Kidney glomerular epithelial cell (primary cell): ENCODE results near the gene RAB4B.
"Not testable (repeated sequence)": the region's sequence is repeated elsewhere in the genome, so short reads cannot be mapped to it uniquely, and the experiment has no call there.

Source experiments
- DNase-seq: peaks from one replicate; lab custom pipeline; 2025; lab: John Stamatoyannopoulos, UW

The RAB4B gene

GRCh38 chr19:40777937-40778705, at the start of gene RAB4B:
RAB4B (plus strand) TSS chr19:40778247; CDS start chr19:40778376, 129 bp downstream.
- peak; percentile 99 for DNase-seq

DNA sequence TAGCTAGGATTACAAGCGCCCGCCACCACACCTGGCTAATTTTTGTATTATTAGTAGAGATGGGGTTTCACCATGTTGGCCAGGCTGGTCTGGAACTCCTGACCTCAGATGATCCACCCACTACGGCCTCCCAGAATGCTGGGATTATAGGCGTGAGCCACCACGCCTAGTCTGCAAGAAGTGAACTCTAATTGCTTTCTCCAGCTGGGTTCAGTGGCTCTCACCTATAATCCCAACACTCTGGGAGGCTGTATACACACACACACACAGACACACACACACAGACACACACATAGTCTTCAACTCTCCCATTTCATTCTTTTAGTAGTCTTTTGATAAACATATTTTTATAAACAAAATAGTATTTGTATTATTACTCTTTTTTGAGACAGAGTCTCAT, 48.0 kb upstream of the RAB4B start:
- DNase-seq, result not testable (repeated sequence)

DNA sequence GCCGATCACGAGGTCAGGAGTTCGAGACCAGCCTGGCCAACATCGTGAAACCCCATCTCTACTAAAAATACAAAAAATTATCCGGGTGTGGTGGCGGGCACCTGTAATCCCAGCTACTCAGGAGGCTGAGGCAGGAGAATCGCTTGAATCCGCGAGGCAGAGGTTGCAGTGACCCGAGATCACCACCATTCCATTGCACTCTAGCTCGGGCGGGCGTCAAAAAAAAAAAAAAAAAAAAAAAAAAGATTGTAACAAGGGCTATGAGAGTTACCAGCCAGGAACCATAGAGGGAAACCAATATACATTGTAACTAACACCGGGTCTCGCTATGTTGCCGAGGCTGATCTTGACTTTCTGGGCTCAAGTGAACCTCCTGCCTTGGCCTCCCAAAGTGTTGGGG, 45.7 kb upstream of the RAB4B start:
- DNase-seq, result not testable (repeated sequence)

DNA sequence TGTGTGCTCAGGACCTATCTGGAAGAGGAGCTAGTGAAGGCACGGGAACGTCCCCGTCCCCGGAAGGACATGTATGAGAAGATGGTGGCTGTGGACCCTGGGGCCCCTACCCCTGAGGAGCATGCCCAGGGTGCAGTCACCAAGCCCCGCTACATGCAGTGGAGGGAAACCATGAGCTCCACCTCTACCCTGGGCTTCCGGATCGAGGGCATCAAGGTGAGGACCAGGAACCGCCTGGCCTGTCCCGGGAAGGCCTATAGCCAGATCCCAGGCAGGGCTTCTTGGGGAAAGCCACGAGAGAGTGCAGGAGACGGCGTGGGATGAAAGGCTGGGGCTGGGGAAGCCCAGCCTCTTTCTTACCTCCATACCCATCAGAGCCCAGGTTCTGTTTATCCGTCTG, 44.9 kb upstream of the RAB4B start:
- DNase-seq, result no peak

DNA sequence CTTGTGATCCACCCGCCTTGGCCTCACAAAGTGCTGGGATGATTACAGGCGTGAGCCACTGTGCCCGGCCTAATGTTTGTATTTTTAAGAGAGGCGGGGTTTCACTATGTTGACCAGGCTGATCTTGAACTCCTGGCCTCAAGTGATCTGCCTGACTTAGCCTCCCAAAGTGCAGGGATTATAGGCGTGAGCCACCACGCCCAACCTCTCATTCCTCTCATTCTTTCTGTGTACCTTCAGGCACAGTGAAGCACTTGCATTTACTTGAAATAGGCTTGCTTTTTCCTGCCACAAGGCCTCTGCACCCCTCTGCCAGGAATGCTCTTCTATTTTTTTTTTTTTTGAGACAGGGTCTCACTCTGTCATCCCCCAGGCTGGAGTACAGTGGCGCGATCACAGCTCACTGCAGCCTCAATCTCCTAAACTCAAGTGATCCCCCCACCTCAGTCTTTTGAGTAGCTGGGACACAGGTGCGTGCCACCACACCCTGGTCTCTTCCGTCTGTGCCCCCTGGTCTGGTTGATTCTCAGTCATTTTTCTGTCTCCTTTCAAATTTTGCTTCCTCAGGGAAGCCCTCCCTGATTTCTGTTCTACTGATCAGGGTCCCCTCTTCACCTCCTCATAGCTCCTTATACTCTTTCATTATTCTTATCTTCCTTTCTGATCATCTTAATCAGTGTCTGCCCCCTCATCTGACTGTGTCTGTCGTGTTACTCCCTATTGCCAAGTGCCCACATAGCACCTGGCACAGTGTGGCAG, 42.9 kb upstream of the RAB4B start:
- no peak for DNase-seq

DNA sequence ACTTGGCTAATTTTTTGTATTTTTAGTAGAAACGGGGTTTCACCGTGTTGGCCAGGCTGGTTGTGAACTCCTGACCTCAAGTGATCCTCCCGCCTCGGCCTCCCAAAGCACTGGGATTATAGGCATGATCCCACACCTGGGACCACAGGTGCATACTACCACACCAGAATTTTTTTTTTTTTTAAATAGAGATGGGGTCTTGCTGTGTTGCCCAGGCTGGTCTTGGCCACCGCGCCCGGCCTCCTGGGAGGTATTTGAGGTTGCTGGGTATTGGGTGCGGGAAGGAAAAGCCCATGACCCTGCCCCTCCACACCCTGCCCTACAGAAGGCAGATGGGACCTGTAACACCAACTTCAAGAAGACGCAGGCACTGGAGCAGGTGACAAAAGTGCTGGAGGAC, 41.4 kb upstream of the RAB4B start:
- DNase-seq, result no peak

- DNase-seq, result no peak
Measured at GRCh38 chr19:40737102-40737644, 40.9 kb upstream of the RAB4B start.

DNA sequence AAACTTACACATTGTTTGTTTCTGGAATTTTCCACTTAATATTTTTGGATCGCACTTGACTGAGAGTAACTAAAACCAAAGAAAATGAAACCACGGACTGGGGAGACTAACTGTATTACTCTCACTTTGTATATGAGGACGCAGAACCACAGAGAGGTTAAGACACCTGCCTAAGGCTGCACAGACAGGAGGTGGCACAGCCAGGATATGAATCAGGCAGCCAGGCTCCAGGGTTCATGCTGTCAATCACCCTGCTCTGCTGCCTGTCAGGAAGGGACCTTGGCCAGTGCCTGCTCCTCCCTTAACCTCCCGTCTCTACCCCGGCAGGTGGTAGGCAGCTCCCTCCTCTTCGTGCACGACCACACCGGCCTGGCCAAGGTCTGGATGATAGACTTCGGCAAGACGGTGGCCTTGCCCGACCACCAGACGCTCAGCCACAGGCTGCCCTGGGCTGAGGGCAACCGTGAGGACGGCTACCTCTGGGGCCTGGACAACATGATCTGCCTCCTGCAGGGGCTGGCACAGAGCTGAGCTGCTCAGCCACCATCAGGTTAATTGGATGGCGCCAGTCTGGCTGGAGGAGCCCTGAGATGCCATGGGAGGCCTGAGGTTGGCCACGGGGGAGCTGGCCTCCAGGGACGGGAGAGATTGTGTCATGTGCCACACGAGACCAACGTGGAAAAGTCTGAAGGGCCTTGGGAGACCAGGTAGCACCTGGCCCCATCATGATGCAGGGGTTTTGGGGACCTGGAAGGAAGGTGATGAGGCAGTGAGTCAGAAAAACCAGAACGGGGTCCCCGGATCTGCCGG, 38.8 kb upstream of the RAB4B start:
- DNase-seq, result no peak

- no peak for DNase-seq
Measured at GRCh38 chr19:40739871-40740703, 38.0 kb upstream of the RAB4B start.

GRCh38 chr19:40740747-40741146, 37.3 kb upstream of the RAB4B start:
- no peak for DNase-seq

DNA sequence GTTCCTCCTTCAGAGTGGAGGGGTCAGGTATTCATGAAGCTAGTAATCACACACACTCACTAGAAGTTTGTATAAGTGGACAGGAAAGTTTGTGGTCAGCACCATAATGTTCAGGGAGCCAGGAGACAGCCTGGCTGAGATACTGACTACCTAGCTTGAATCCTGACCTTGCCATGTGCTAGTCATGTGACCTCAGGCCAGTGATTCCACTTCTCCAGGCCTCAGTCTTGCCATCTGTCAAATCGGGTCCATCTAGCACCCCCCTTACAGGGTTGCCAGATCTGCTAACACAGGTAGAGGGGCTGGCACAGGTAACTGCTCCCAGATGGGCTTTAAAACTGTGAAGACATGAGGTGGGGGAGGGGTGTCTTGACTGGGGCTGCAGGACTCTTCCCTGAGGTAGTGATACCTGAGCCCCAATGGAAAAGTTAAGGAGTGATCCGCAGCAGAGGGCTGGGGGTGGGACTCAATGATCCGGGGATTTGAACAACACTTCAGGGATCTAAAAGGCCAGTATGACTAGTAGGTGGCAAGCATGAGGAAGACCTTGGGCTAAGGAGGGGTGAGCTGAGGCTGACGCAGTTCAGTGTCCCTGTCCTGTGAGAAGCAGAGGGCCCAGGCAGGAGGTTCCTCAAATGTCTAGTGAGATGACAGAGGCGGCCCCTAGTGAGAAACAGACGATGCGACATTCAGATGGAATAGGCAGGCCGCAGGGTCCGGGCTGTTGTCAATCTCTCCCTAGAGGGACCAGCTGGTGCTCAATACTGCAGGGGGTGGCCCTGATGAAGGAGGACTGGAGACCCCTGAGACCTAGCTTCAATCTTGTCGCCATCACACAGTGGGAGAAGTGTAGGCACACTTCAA, 36.3 kb upstream of the RAB4B start:
- peak; percentile 2 for DNase-seq

DNA sequence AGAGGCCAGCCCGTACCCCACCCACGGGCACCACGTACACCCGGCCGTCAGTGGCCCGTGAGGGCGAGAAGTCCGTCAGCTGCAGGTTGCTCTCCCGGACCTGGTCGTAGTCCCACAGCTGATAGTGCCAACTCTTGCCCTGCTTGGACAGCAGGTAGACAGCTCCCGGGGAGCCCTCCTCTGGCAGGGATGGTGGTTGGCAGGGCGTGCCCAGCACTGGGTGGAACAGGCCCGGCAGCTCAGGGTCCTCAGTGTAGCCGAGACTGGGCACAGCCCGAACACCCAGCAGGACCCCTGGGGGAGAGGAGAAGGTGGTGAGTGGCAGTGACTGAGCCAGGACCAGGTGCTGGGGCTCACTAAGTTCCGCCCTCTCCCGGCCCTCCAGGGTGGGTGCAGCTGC, 35.6 kb upstream of the RAB4B start:
- DNase-seq, result no peak

DNA sequence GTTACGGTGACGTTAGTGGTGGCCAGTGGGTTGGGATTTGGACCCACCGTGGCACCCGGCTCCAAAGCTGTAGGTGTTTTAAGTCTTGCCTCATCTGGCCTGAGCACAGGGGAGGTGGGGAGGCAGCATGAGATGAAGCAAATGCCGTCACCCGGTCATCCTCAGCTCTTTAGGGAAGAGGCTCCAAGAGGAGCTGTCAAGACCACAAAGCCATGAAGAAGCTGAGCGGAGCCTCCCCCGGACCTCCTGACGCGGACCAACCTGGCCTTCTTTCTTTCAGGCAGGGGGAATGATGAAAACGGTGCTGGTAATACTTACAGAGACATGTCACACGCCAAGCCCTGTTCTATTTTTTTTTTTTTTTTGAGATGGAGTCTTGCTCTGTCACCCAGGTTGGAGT, 35.2 kb upstream of the RAB4B start:
- DNase-seq, result no peak

DNA sequence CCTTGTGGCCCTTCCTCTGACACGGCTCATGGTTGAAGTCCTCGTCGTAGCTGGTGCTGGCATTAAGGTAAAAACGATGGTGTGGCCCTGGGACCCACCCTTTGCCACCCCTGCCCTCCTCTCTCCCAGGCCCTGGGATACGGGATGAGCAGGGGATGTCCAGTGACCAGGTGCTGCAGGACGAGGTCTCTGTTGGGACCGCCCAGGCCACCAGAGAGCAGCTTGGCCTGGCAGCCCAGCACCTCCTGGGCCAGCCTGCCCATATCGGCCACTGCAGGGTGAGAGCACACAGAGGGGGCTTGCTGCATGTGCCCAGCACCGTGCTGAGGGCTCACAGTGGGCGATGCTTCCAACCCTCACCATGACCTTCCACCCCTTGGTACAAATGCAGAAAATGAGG, 34.1 kb upstream of the RAB4B start:
- no peak for DNase-seq

- no peak for DNase-seq
Measured at GRCh38 chr19:40744554-40745401, 33.3 kb upstream of the RAB4B start.

DNA sequence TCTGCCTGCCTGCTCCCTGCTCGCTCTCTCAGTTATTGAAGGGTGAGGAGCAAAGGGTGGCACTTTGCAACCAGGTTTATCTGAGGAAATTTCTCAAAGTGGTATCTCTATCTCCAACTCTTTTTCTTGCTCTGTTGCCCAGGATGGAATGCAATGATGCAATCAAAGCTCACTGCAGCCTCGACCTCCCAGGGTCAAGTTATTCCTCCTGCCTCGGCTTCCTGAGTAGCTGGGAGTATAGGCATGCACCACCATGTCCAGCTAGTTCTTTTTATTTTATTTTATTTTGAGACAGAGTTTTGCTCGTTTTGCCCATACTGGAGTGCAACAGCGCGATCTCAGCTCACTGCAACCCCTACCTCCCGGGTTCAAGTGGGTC, 32.7 kb upstream of the RAB4B start:
- DNase-seq, result peak; percentile 37

DNA sequence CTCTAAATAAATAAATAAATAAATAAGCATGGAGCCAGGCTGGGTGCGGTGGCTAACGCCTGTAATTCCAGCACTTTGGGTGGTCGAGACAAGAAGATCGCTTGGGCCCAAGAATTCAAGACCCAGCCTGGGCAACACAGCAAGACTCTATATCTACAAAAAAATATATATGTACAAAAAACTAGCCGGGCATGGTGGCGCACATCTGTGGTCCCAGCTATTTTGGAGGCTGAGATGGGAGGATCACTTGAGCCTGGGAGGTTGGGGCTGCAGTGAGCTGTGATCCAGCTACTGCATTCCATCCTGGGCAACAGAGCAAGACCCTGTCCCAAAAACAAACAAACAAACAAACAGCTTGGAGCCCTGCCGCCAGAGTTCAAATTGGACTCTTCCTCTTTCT, 30.5 kb upstream of the RAB4B start:
- no peak for DNase-seq

DNA sequence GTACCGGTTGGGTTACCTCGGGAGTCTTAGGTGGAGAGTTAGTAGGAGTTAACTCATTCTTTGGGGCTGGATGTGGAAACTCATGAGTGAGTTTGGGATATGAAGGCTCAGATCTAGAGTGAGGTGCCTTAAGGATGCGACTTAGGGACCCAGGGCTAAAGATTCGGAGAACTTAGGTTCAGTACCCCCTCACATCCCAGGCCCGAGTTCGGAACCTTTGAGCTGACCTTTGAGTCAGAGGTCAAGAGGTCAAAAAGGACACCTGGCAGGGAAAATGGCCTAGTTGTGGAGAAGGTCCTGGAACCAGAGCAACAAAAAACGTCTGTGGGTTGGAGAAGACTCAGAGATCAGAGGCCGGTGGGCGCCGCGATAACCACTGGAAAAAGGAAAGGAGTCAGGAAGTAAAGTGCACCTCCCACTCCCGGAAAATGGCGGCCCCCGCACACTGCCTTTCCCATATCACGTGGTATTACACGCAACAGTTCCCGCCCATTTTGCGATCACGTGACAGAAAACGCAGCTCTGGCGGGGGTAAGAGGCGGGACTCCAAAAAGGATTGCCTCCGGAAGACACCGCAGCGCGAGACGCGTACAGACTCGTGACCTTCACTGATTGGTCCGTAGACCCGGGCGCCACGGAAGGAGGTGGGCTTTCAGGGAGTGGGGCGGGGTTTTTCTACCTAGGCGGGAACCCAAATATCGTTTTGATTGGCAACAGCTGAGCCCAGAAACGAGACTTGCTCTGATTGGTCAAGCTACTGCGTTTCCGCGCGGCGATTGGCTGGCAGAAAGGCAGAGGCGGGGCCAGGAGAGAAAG, 27.8 kb upstream of the RAB4B start, which contains the start of gene ACTMAP:
TSS of gene ACTMAP (minus strand) at position 420 of the 816 bp plus-strand sequence. CDS start 674 bp downstream, outside the sequence.
- peak; percentile 98 for DNase-seq
